ENCODE results near the gene AP1S2. TPM values are rescaled to one million over a fixed set of nuclear protein-coding genes. Genes with fewer than 3 reads are reported as not detected.
A peak's percentile ranks its signal among the peaks of the same experiment; 100 is the strongest.

AP1S2 gene
- total and polyA plus RNA-seq, 9 of the 15 experiments (the other 6 are each of a cell fraction or from before 2014, with no cell fraction given) = 11.1 to 64.2 (median 25.8) TPM

DNA sequence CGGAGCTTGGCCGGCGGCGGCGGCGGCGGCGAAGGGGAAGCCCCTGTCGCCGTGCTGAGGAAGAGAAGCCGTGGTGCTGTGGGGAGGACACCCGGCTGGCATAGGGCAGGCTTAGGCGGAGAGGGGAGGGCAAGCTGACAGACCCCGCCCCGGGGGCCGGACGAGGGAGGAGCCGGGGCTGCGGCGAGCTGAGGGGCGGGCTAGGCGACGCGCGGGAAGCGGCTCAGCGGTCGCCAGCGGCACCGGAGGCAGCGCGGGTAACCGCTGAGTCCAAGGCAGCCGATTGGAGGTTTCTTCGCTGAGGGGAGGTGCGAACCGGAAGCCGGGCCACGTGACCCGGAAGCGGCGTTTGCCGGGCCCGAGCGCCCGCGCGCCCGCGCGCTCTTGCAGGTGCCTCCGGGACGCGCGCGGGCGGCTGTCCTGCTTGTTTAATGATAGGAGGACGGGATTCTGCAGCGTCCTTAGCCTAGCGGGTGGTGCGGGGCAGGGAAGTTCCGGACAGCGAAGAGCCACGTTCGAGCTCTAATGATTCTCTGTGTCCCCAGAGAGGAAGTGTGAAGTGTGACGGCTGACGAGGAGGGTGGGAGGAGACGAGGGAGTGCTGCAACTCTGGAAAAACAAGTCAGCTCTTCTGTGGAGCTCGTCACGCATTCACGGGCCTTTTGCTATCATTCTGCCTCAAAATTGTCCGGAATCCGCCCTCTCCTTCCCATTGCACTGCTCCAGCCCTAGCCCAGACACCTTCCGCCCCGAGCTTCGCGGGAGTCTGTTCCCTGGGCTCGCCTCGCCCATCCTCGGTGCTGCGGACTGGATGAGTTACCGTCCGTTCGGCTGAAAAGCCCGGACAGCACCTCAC lies at the start of gene AP1S2 (continued):
- TF ChIP-seq DDX20 (tag; IDR thresholded peaks at IDR 0.05; ENCODE audit: low read depth) = no peak
- no peak for TF ChIP-seq ZKSCAN1 (IDR thresholded peaks at IDR 0.05; ENCODE audit: low read depth, low read length)
- TF ChIP-seq SMARCB1 (IDR thresholded peaks at IDR 0.05; ENCODE audit: insufficient read length, low read depth) = no peak
- TF ChIP-seq ZFP1 (CRISPR knock-in tag; IDR thresholded peaks at IDR 0.05) = no peak
- no peak for TF ChIP-seq PRPF4 (IDR thresholded peaks at IDR 0.05; ENCODE audit: insufficient read depth, low read depth, low read length, poor library complexity, severe bottlenecking)
- no peak for TF ChIP-seq BCOR (IDR thresholded peaks at IDR 0.05)
- peak; percentile 54; the same call in 1 of the 2 replicates for TF ChIP-seq MYC (IDR thresholded peaks at IDR 0.05; ENCODE audit: low read depth, low read length)
- TF ChIP-seq MYC (CRISPR knock-in tag; IDR thresholded peaks at IDR 0.05; ENCODE audit: borderline replicate concordance, low read depth) = no peak
- TF ChIP-seq CBFA2T3 (IDR thresholded peaks at IDR 0.05) = no peak
- TF ChIP-seq LARP7 (IDR thresholded peaks at IDR 0.05) = no peak
- TF ChIP-seq WHSC1 (IDR thresholded peaks at IDR 0.05; ENCODE audit: low read length) = no peak
- TF ChIP-seq ETS2 (tag; IDR thresholded peaks at IDR 0.05; ENCODE audit: borderline replicate concordance, poor library complexity, severe bottlenecking) = no peak
- TF ChIP-seq, protein P1, sequence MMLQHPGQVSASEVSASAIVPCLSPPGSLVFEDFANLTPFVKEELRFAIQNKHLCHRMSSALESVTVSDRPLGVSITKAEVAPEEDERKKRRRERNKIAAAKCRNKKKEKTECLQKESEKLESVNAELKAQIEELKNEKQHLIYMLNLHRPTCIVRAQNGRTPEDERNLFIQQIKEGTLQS (IDR thresholded peaks at IDR 0.05) = no peak
- TF ChIP-seq, protein P1 (CRISPR knock-in tag; conservative IDR thresholded peaks at IDR 0.05) = no peak
- TF ChIP-seq BRCA1 (IDR thresholded peaks at IDR 0.05) = no peak
- TF ChIP-seq BRCA1 (CRISPR knock-in tag; IDR thresholded peaks at IDR 0.05) = no peak
- TF ChIP-seq, protein P2, sequence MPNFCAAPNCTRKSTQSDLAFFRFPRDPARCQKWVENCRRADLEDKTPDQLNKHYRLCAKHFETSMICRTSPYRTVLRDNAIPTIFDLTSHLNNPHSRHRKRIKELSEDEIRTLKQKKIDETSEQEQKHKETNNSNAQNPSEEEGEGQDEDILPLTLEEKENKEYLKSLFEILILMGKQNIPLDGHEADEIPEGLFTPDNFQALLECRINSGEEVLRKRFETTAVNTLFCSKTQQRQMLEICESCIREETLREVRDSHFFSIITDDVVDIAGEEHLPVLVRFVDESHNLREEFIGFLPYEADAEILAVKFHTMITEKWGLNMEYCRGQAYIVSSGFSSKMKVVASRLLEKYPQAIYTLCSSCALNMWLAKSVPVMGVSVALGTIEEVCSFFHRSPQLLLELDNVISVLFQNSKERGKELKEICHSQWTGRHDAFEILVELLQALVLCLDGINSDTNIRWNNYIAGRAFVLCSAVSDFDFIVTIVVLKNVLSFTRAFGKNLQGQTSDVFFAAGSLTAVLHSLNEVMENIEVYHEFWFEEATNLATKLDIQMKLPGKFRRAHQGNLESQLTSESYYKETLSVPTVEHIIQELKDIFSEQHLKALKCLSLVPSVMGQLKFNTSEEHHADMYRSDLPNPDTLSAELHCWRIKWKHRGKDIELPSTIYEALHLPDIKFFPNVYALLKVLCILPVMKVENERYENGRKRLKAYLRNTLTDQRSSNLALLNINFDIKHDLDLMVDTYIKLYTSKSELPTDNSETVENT (CRISPR knock-in tag; IDR thresholded peaks at IDR 0.05) = peak; percentile 59; the same call in 1 of the 2 replicates
- no peak for TF ChIP-seq PPARD (CRISPR knock-in tag; IDR thresholded peaks at IDR 0.05)
- TF ChIP-seq CSDE1 (IDR thresholded peaks at IDR 0.05) = no peak
- no peak for TF ChIP-seq BRF1 (IDR thresholded peaks at IDR 0.05; ENCODE audit: borderline replicate concordance, extremely low read depth, insufficient read length)
- no peak for TF ChIP-seq HDAC2 (IDR thresholded peaks at IDR 0.05)
- no peak for TF ChIP-seq ZNF561 (CRISPR knock-in tag; conservative IDR thresholded peaks at IDR 0.05)
- no peak for TF ChIP-seq ZNF717 (CRISPR knock-in tag; IDR thresholded peaks at IDR 0.05)
- TF ChIP-seq, protein P3, sequence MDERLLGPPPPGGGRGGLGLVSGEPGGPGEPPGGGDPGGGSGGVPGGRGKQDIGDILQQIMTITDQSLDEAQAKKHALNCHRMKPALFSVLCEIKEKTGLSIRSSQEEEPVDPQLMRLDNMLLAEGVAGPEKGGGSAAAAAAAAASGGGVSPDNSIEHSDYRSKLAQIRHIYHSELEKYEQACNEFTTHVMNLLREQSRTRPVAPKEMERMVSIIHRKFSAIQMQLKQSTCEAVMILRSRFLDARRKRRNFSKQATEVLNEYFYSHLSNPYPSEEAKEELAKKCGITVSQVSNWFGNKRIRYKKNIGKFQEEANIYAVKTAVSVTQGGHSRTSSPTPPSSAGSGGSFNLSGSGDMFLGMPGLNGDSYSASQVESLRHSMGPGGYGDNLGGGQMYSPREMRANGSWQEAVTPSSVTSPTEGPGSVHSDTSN (CRISPR knock-in tag; IDR thresholded peaks at IDR 0.05; ENCODE audit: low read depth) = no peak
- TF ChIP-seq, protein P3 (tag; conservative IDR thresholded peaks at IDR 0.05; ENCODE audit: low read depth) = no peak
- TF ChIP-seq ZNF445 (CRISPR knock-in tag; IDR thresholded peaks at IDR 0.05; ENCODE audit: low read depth) = no peak
